Measurements from ENCODE around the gene BST1. TPM values are rescaled to one million over a fixed set of nuclear protein-coding genes. Genes with fewer than 3 reads are reported as not detected.

Gene BST1
- total RNA-seq, 1 donor from 2014 or later, result 0.45 TPM

DNA sequence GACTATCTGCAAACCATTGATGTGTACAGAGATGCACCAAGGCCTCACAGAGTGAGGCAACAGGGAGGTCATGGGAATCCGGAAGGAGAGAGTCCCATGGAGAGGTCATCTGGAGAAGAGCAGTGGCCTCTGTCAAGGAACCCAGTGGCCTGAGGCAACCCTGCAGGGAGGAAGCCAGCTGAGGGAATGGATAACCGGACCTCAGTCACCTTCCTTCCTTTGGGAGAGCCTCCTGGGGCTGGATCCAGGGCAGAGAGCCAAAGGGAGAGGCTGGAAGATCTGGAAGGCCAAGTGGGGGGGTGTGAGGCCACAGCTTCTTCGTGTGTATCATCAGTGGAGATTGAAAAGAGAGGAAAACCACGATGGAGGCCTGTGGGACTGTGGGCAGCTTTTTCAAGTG is 50.9 kb downstream of the BST1 start:
- Histone ChIP-seq H3K4me3 (no peak overlapping the region), H4K20me1 (ENCODE audit: low read depth) (no peaks in the 10 kb centered on the region), H3K4me2 (no peak overlapping the region), H3K79me2 (ENCODE audit: low read depth) (no peaks in the 10 kb centered on the region), H2AFZ (replicated peaks) (no peak overlapping the region), H3F3A (ENCODE audit: low read depth) (no peaks in the 10 kb centered on the region), H3K36me3 (no peaks in the 10 kb centered on the region), H3K27me3 (no peaks in the 10 kb centered on the region), H3K27ac (no peak overlapping the region), H3K9me3 (ENCODE audit: low read depth) (no peaks in the 10 kb centered on the region), H3K9ac (no peak overlapping the region), H3K4me1 (no peaks in the 10 kb centered on the region)
- no peak overlapping the region for H3K27ac Mint-ChIP-seq
- no peak overlapping the region for H3K4me3 Mint-ChIP-seq
- peaks cover 2% of the 10 kb centered on the region for H3K27me3 Mint-ChIP-seq (ENCODE audit: insufficient read depth, low read depth)
- DNase-seq (ENCODE audit: low spot score), result no peak
- H3K36me3 Mint-ChIP-seq, result no peaks in the 10 kb centered on the region
- TF ChIP-seq, protein P1, sequence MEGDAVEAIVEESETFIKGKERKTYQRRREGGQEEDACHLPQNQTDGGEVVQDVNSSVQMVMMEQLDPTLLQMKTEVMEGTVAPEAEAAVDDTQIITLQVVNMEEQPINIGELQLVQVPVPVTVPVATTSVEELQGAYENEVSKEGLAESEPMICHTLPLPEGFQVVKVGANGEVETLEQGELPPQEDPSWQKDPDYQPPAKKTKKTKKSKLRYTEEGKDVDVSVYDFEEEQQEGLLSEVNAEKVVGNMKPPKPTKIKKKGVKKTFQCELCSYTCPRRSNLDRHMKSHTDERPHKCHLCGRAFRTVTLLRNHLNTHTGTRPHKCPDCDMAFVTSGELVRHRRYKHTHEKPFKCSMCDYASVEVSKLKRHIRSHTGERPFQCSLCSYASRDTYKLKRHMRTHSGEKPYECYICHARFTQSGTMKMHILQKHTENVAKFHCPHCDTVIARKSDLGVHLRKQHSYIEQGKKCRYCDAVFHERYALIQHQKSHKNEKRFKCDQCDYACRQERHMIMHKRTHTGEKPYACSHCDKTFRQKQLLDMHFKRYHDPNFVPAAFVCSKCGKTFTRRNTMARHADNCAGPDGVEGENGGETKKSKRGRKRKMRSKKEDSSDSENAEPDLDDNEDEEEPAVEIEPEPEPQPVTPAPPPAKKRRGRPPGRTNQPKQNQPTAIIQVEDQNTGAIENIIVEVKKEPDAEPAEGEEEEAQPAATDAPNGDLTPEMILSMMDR (IDR thresholded peaks at IDR 0.05), result no peak
- TF ChIP-seq EZH2phosphoT487 (IDR thresholded peaks at IDR 0.05) (no peak), EZH2 (IDR thresholded peaks at IDR 0.05) (no peak)
- no peaks in the 10 kb centered on the region for H3K9me3 Mint-ChIP-seq
- peaks cover 2% of the 10 kb centered on the region for H3K4me1 Mint-ChIP-seq

DNA sequence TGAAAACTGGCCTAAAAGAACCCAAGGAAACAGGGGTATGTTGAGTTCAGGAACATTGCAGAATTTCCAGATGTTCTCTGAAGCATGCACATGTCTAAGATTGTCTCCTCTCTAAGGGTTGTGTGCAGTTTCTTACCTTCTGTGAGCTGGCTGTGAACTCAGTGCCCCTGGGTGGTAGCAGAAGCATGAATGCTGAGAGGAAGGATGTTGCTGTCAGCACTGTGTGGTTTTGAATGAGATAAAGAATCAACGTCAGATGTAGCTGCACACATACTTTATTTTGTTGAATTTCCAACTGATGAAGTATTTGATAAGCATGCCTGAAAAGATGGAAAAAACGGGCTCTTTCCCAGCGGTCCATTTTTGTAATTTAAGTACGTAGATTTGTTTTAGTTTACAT is 51.5 kb downstream of the BST1 start:
- Mint-ChIP-seq H3K36me3 (no peaks in the 10 kb centered on the region), H3K4me1 (peaks cover 2% of the 10 kb centered on the region), H3K27ac (no peak overlapping the region), H3K4me3 (no peak overlapping the region), H3K27me3 (ENCODE audit: insufficient read depth, low read depth) (peaks cover 2% of the 10 kb centered on the region), H3K9me3 (no peaks in the 10 kb centered on the region)
- Histone ChIP-seq H2AFZ (replicated peaks) (no peak overlapping the region), H3K4me2 (no peak overlapping the region), H4K20me1 (ENCODE audit: low read depth) (no peaks in the 10 kb centered on the region), H3K9me3 (ENCODE audit: low read depth) (no peaks in the 10 kb centered on the region), H3K9ac (no peak overlapping the region), H3K4me1 (no peaks in the 10 kb centered on the region), H3K27me3 (no peaks in the 10 kb centered on the region), H3K4me3 (no peak overlapping the region), H3K79me2 (ENCODE audit: low read depth) (no peaks in the 10 kb centered on the region), H3K27ac (no peak overlapping the region), H3F3A (ENCODE audit: low read depth) (no peaks in the 10 kb centered on the region), H3K36me3 (no peaks in the 10 kb centered on the region)
- DNase-seq (ENCODE audit: low spot score), result no peak
- TF ChIP-seq, protein P1 (IDR thresholded peaks at IDR 0.05), result no peak
- no peak for TF ChIP-seq EZH2 (IDR thresholded peaks at IDR 0.05)
- no peak for TF ChIP-seq EZH2phosphoT487 (IDR thresholded peaks at IDR 0.05)

DNA sequence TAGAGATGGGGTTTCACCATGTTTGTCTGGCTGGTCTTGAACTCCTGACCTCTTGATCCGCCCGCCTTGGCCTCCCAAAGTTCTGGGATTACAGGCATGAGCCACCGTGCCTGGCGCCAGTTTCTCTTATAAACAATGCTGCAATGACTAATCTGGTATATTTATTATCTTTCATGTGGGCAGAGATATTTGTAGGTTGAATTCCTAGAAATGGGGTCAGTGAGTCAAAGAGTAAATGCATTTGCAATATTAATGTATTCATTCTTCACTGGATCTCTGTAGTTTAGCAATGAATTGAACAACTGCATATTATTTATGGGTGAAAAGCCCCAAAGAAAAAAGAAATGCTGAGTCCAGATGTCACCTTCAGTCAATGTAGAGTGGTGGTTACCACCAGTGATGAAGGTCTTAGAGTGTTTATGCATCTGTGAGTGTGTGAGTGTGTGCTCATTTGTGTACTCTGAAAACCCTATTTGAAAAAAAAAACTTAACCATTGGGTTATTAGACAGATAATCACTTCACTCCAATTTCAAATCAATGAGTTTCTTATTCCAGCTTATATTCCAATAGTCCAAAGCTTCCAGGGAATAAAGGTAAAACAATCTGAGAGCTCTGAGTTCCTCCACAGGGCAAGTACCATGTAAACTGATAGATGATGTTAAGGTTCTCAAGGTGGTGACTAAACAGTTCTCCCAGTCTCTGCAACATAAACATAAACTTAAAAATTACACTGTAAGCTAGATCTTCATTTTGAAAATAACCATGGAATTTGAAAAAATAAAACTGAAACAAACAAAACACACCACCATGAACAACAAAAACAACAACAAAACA is 52.7 kb downstream of the BST1 start:
- no peak for DNase-seq (ENCODE audit: low spot score)
- Mint-ChIP-seq H3K27ac (no peak overlapping the region), H3K4me1 (peaks cover 2% of the 10 kb centered on the region), H3K4me3 (no peak overlapping the region), H3K9me3 (no peaks in the 10 kb centered on the region), H3K36me3 (no peaks in the 10 kb centered on the region), H3K27me3 (ENCODE audit: insufficient read depth, low read depth) (peaks cover 2% of the 10 kb centered on the region)
- H3K4me1 ChIP-seq, result no peaks in the 10 kb centered on the region
- no peak overlapping the region for H2AFZ ChIP-seq (replicated peaks)
- no peak overlapping the region for H3K9ac ChIP-seq
- no peak overlapping the region for H3K4me2 ChIP-seq
- H3K4me3 ChIP-seq, result no peak overlapping the region
- TF ChIP-seq, protein P1 (IDR thresholded peaks at IDR 0.05), result no peak
- TF ChIP-seq EZH2 (IDR thresholded peaks at IDR 0.05) (no peak), EZH2phosphoT487 (IDR thresholded peaks at IDR 0.05) (no peak)
- no peaks in the 10 kb centered on the region for H4K20me1 ChIP-seq (ENCODE audit: low read depth)
- no peaks in the 10 kb centered on the region for H3K79me2 ChIP-seq (ENCODE audit: low read depth)
- no peak overlapping the region for H3K27ac ChIP-seq
- H3F3A ChIP-seq (ENCODE audit: low read depth), result no peaks in the 10 kb centered on the region
- no peaks in the 10 kb centered on the region for H3K9me3 ChIP-seq (ENCODE audit: low read depth)
- no peaks in the 10 kb centered on the region for H3K27me3 ChIP-seq
- H3K36me3 ChIP-seq, result no peaks in the 10 kb centered on the region

All from neural progenitor cell (in vitro differentiated cells).